Measurements from ENCODE around the gene ADPRHL1.
"Not testable (repeated sequence)": the region's sequence is repeated elsewhere in the genome, so short reads cannot be mapped to it uniquely, and the experiment has no call there.

The ADPRHL1 gene

GRCh38 chr13:113456116-113456702 lies 2.9 kb upstream of the ADPRHL1 start:
- H3K9me3 Mint-ChIP-seq, result no peaks in the 10 kb centered on the region
- H3K4me1 Mint-ChIP-seq, result no peaks in the 10 kb centered on the region
- H3K4me3 Mint-ChIP-seq, result no peak overlapping the region
- CTCF ChIA-PET, result interaction anchor here (1.0 kb wide), 1 partner anchor 106 kb away, joined by 3 read pairs; no protein-coding TSS in a partner anchor
- DNase-seq, result no peak
- H3K27me3 Mint-ChIP-seq, result no peaks in the 10 kb centered on the region
- H3K36me3 Mint-ChIP-seq, result peaks cover 12% of the 10 kb centered on the region
- H3K27ac Mint-ChIP-seq, result no peak overlapping the region

DNA sequence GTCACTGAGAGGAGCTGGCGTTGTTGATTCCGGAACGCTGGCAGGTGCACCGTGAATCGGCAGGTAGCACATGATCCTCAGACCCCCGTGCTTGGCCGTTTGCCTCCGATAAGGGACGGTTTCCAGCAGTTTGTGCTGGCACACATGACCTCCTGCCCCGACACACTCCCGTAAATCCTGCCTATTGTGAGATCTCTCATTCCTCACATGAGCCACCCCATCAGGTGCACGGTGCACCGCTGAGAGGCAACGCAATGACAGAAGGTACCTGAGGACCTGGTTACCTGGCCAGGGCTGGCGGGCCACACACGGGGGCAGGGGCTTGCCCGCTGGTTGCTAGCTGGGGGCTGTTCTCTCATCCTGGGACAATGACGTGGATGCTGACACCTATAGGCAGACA lies 2.1 kb upstream of the ADPRHL1 start:
- Mint-ChIP-seq H3K36me3 (peaks cover 12% of the 10 kb centered on the region), H3K4me3 (no peak overlapping the region), H3K27me3 (no peaks in the 10 kb centered on the region), H3K9me3 (no peaks in the 10 kb centered on the region), H3K27ac (no peak overlapping the region), H3K4me1 (no peaks in the 10 kb centered on the region)
- no peak for DNase-seq
- CTCF ChIA-PET, result no interaction called here

GRCh38 chr13:113454936-113455335 lies 1.6 kb upstream of the ADPRHL1 start:
- Mint-ChIP-seq H3K4me3 (no peak overlapping the region), H3K36me3 (peaks cover 12% of the 10 kb centered on the region), H3K4me1 (no peaks in the 10 kb centered on the region), H3K27me3 (no peaks in the 10 kb centered on the region), H3K27ac (no peak overlapping the region), H3K9me3 (no peaks in the 10 kb centered on the region)
- CTCF ChIA-PET, result no interaction called here
- DNase-seq, result no peak

DNA sequence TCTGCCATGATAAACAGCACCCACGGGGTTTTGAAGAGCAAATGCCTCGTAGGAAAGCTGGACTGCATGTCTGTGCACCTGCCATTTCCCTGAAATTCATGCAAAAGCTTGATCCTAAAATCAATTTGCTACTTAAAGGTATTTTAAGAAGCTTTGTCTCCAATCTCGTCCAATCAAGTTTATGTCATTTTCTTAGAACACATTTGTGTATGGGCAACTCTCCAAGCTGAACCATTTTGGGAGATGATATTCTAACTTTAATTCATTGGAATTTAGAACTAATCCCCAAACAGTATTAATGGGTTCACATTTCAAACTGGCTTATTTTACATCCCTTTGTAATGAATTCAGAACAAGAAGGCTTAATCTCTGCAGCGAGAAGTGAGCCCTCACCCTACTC lies 822 bp downstream of the ADPRHL1 start:
- peaks cover 5% of the 10 kb centered on the region for H3K36me3 Mint-ChIP-seq
- no peak for DNase-seq
- H3K27ac Mint-ChIP-seq, result no peak overlapping the region
- CTCF ChIA-PET, result no interaction called here
- H3K4me3 Mint-ChIP-seq, result no peak overlapping the region
- peaks cover 1% of the 10 kb centered on the region for H3K9me3 Mint-ChIP-seq
- no peaks in the 10 kb centered on the region for H3K4me1 Mint-ChIP-seq
- no peaks in the 10 kb centered on the region for H3K27me3 Mint-ChIP-seq

- Mint-ChIP-seq H3K4me3 (no peak overlapping the region), H3K27me3 (no peaks in the 10 kb centered on the region), H3K9me3 (peaks cover 4% of the 10 kb centered on the region), H3K36me3 (peaks cover 4% of the 10 kb centered on the region), H3K27ac (no peak overlapping the region), H3K4me1 (no peaks in the 10 kb centered on the region)
- DNase-seq, result no peak
- CTCF ChIA-PET, result no interaction called here
Observed at GRCh38 chr13:113451951-113452421, 1.3 kb downstream of the ADPRHL1 start.

DNA sequence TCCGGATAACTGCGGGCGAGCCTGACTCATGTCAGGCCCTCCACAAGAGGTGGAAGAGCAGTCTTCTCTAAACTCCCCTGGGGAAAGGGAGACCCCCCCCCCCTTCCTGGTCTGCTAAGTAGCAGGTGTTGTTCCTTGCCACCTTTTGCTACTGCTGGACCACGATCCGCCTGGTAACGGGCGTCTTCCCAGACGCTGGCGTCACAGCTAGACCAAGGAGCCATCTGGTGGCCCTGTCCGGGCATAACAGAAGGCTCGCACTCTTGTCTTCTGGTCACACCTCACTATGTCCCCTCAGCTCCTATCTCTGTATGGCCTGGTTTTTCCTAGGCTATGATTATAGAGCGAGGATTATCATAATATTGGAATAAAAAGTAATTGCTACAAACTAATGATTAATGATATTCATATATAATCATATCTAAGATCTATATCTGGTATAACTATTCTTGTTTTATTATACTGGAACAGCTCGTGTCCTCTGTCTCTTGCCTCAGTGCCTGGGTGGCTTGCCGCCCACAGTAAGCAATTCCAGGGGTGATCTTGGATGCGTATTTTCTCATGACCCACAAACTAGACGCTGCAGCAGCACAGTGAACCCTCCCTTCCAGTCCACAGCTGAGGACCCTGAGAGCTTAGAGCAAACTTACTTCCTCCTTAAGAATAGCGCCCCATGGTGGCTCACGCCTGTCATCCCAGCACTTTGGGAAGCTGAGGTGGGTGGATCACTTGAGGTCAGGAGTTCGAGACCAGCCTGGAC lies 2.2 kb downstream of the ADPRHL1 start:
- DNase-seq, H3K9me3 Mint-ChIP-seq, H3K27me3 Mint-ChIP-seq, H3K36me3 Mint-ChIP-seq, H3K4me1 Mint-ChIP-seq, H3K4me3 Mint-ChIP-seq, CTCF ChIA-PET: not testable (repeated sequence)
- H3K27ac Mint-ChIP-seq, result peak overlapping the region; percentile 52

DNA sequence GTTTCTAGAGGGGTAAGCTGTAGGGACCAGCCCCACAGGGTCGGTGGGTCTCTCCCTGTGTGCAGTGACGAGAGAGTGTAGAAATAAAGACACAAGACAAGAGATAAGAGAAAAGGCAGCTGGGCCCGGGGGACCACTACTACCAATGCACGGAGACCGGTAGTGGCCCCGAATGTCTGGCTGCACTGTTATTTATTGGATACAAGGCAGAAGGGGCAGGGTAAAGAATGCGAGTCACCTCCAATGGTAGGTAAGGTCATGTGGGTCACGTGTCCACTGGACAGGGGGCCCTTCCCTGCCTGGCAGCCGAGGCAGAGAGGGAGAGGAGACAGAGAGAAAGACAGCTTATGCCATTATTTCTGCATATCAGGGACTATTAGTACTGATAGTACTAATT lies 2.9 kb downstream of the ADPRHL1 start:
- H3K4me3 Mint-ChIP-seq, H3K36me3 Mint-ChIP-seq, H3K9me3 Mint-ChIP-seq, DNase-seq, H3K27me3 Mint-ChIP-seq, H3K4me1 Mint-ChIP-seq: not testable (repeated sequence)
- H3K27ac Mint-ChIP-seq, result peak overlapping the region; percentile 67
- CTCF ChIA-PET, result interaction anchor here (1.4 kb wide), 1 partner anchor 507 kb away, joined by 3 read pairs; no protein-coding TSS in a partner anchor

- Mint-ChIP-seq H3K36me3 (no peaks in the 10 kb centered on the region), H3K27ac (peak overlapping the region; percentile 81), H3K9me3 (peaks cover 7% of the 10 kb centered on the region), H3K27me3 (no peaks in the 10 kb centered on the region), H3K4me1 (no peaks in the 10 kb centered on the region), H3K4me3 (peak overlapping the region; percentile 51)
- DNase-seq, result no peak
- CTCF ChIA-PET, result interaction anchor here (1.4 kb wide), 1 partner anchor 507 kb away, joined by 3 read pairs; no protein-coding TSS in a partner anchor
Observed at GRCh38 chr13:113449693-113450347, 3.5 kb downstream of the ADPRHL1 start.

DNA sequence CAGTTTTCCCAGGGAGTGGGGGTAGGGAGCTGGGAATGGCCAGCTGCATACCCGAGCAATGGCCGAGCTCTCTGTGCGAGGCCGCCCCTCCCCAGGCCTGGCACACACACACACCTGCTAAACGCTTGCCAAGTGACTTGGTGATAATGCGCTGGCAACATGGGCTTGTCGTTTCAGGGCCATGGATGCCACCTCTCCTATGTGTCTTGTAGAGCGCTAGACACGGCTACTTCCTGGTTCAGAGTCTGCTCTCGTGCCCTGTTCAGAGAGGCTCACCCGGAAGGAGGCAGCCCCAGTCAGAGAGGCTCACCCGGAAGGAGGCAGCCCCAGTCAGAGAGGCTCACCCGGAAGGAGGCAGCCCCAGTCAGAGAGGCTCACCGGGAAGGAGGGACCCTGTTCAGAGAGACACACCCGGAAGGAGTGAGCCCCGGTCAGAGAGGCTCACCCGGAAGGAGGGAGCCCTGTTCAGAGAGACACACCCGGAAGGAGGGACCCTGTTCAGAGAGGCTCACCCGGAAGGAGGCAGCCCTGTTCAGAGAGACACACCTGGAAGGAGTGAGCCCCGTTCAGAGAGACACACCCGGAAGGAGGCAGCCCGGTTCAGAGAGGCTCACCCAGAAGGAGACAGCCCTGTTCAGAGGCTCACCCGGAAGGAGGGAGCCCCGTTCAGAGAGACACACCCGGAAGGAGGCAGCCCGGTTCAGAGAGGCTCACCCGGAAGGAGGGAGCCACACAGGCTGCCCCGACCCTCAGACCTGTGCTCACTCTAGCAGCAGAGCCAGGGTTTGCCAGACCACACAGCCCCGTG lies 4.2 kb downstream of the ADPRHL1 start:
- Mint-ChIP-seq H3K27me3 (no peaks in the 10 kb centered on the region), H3K36me3 (no peaks in the 10 kb centered on the region), H3K9me3 (peaks cover 7% of the 10 kb centered on the region), H3K4me3 (peak overlapping the region; percentile 55), H3K4me1 (no peaks in the 10 kb centered on the region), H3K27ac (peak overlapping the region; percentile 81)
- DNase-seq, result peak; percentile 76
- CTCF ChIA-PET, result interaction anchor here (1.4 kb wide), 1 partner anchor 506 kb away, joined by 3 read pairs; no protein-coding TSS in a partner anchor

- peak overlapping the region; percentile 55 for H3K4me3 Mint-ChIP-seq
- H3K36me3 Mint-ChIP-seq, result no peaks in the 10 kb centered on the region
- no peaks in the 10 kb centered on the region for H3K4me1 Mint-ChIP-seq
- H3K9me3 Mint-ChIP-seq, result peaks cover 7% of the 10 kb centered on the region
- no peak for DNase-seq
- peak overlapping the region; percentile 55 for H3K27ac Mint-ChIP-seq
- CTCF ChIA-PET, result no interaction called here
- H3K27me3 Mint-ChIP-seq, result no peaks in the 10 kb centered on the region
Observed at GRCh38 chr13:113448545-113448884, 4.8 kb downstream of the ADPRHL1 start.

- Mint-ChIP-seq H3K27ac (no peak overlapping the region), H3K27me3 (no peaks in the 10 kb centered on the region), H3K4me1 (no peaks in the 10 kb centered on the region), H3K9me3 (peaks cover 7% of the 10 kb centered on the region), H3K36me3 (no peaks in the 10 kb centered on the region), H3K4me3 (no peak overlapping the region)
- DNase-seq, result no peak
- CTCF ChIA-PET, result no interaction called here
Observed at GRCh38 chr13:113447596-113447995, 5.7 kb downstream of the ADPRHL1 start.

GRCh38 chr13:113446488-113446854 lies 6.8 kb downstream of the ADPRHL1 start:
- no peaks in the 10 kb centered on the region for H3K27me3 Mint-ChIP-seq
- H3K4me3 Mint-ChIP-seq, result no peak overlapping the region
- no peaks in the 10 kb centered on the region for H3K36me3 Mint-ChIP-seq
- no peak overlapping the region for H3K27ac Mint-ChIP-seq
- H3K4me1 Mint-ChIP-seq, result no peaks in the 10 kb centered on the region
- CTCF ChIA-PET, result no interaction called here
- H3K9me3 Mint-ChIP-seq, result peaks cover 7% of the 10 kb centered on the region
- DNase-seq, result no peak

GRCh38 chr13:113445791-113446487 lies 7.3 kb downstream of the ADPRHL1 start:
- Mint-ChIP-seq H3K4me1 (no peaks in the 10 kb centered on the region), H3K27me3 (no peaks in the 10 kb centered on the region), H3K27ac (no peak overlapping the region), H3K36me3 (no peaks in the 10 kb centered on the region), H3K4me3 (no peak overlapping the region), H3K9me3 (peaks cover 7% of the 10 kb centered on the region)
- DNase-seq, result no peak
- CTCF ChIA-PET, result interaction anchor here (0.6 kb wide), 1 partner anchor 263 kb away, joined by 3 read pairs; no protein-coding TSS in a partner anchor

DNA sequence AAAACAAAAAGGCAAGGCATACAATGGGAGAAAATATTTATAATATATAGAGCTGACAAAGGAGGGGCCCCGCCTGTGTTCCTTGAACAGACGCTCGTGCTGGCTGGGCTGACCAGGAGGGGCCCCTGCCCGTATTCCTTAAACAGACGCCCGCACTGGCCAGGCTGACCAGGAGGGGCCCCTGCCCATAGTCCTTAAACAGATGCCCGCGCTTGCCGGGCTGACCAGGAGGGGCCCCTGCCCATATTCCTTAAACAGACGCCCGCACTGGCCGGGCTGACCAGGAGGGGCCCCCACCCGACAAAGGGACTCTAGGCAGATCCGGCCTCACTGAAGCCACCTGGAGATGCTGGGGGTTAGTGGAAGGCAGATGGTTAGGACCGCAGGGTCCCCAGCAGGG lies 9.3 kb downstream of the ADPRHL1 start:
- H3K9me3 Mint-ChIP-seq, result peaks cover 7% of the 10 kb centered on the region
- CTCF ChIA-PET, result no interaction called here

More for the DNA sequence above, 9.3 kb downstream of the ADPRHL1 start:
- no peak for DNase-seq
- Mint-ChIP-seq H3K4me3 (no peak overlapping the region), H3K36me3 (no peaks in the 10 kb centered on the region), H3K27ac (no peak overlapping the region), H3K27me3 (no peaks in the 10 kb centered on the region), H3K4me1 (no peaks in the 10 kb centered on the region)
